Heart left ventricle (tissue), 13 donors: ENCODE measurements around the gene CRYZL1.

Experiments used
- POLR2A ChIP-seq, 2 donors: fragments of 450-650 bp; IDR thresholded peaks; one replicate each; pipeline ENCODE4 v1.6.1; 2017; ENCODE audit warnings: antibody characterized with exemption in 2 of 2, mild to moderate bottlenecking in 2 of 2, moderate library complexity in 2 of 2
- TF ChIP-seq, protein P1 (sequence below), 12 donors: fragments of 200-600 bp; sonication (generic) in 4 of 12; IDR thresholded peaks; one replicate each; pipeline versions ENCODE4 v1.5.0 to v1.8.0; 2018 to 2022; ENCODE audit warnings: antibody characterized with exemption in 12 of 12, mild to moderate bottlenecking in 5 of 12
- donor health status: ischemic (EF 13 %, LVEDD 7.1; RV severe dilation, severe dysfunction).
- donor health status: DM: no; HTN: yes; CAD: no.
- donor health status: DM: no; HTN: no; CAD: no.
- donor health status: ischemic (EF 25% LVEDD 6.9; RV normal size, moderate dysfunction).
- donor health status: ischemic (EF 25% LVEDD 5.7; RV mildly dilated, moderate dysfunction).
- donor health status: ischemic (EF 35%, LVEDD 5.7; RV mildly dilated, moderate dysfunction).
- donor health status: nonischemic (EF 11% LVEDD 7.7; RV severe dilation, severe dysfunction).
- donor health status: DM: yes; HTN: yes; CAD: no.
- donor health status: PGD.
- donor health status: ischemic (EF 29% LVEDD 5.4; RV normal size, mild dysfunction).
- donor health status: nonischemic (EF 23%, LVEDD 6.1; RV moderate dilation, normal function).

DNA sequence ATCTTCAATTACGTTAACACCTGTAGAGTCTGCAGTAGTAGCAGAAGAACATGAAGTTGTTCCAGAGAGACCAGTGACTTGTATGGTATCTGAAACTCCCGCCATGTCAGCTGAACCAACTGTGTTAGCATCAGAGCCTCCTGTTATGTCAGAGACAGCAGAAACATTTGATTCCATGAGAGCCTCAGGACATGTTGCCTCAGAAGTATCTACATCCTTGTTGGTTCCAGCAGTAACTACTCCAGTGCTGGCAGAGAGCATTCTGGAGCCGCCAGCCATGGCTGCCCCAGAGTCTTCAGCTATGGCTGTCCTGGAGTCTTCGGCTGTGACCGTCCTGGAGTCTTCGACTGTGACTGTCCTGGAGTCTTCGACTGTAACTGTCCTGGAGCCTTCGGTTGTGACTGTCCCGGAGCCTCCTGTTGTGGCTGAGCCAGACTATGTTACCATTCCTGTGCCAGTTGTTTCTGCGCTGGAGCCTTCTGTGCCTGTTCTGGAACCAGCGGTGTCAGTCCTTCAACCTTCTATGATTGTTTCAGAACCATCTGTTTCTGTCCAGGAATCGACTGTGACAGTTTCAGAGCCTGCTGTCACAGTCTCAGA, 88.4 kb downstream of the CRYZL1 start:
- TF ChIP-seq, protein P1, sequence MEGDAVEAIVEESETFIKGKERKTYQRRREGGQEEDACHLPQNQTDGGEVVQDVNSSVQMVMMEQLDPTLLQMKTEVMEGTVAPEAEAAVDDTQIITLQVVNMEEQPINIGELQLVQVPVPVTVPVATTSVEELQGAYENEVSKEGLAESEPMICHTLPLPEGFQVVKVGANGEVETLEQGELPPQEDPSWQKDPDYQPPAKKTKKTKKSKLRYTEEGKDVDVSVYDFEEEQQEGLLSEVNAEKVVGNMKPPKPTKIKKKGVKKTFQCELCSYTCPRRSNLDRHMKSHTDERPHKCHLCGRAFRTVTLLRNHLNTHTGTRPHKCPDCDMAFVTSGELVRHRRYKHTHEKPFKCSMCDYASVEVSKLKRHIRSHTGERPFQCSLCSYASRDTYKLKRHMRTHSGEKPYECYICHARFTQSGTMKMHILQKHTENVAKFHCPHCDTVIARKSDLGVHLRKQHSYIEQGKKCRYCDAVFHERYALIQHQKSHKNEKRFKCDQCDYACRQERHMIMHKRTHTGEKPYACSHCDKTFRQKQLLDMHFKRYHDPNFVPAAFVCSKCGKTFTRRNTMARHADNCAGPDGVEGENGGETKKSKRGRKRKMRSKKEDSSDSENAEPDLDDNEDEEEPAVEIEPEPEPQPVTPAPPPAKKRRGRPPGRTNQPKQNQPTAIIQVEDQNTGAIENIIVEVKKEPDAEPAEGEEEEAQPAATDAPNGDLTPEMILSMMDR (IDR thresholded peaks at IDR 0.05), result no peak
- TF ChIP-seq POLR2A (IDR thresholded peaks at IDR 0.05), result no peak
